SK-N-SH treated with all-trans-retinoic acid at 6 μM for 48 hours (cell line): ENCODE results near the gene AIG1.

ENCODE experiments used
- ATAC-seq: fragments of 200-7000 bp; cut with Tn5 transposase; 3 replicates; pipeline ENCODE4 v1.9.1; 2020; ENCODE audit warnings: mild to moderate bottlenecking, moderate library complexity
- ARNTL ChIP-seq: fragments of 450-650 bp; formaldehyde crosslinking; IDR thresholded peaks from 2 replicates; pipeline ENCODE4 v1.5.0; 2020; ENCODE audit warnings: low read depth, mild to moderate bottlenecking, moderate library complexity, borderline replicate concordance
- BACH2 ChIP-seq: fragments of 250-450 bp; sonication (Bioruptor Pico); IDR thresholded peaks from 2 replicates; pipeline ENCODE4 v1.9.0; 2021; ENCODE audit warnings: mild to moderate bottlenecking, borderline replicate concordance
- CSDC2 ChIP-seq: fragments of 250-450 bp; sonication (Bioruptor Pico); IDR thresholded peaks from 2 replicates; pipeline ENCODE4 v1.5.0; 2020; ENCODE audit warnings: mild to moderate bottlenecking, moderate library complexity
- CSRNP3 ChIP-seq: fragments of 250-450 bp; sonication (Bioruptor Pico); IDR thresholded peaks from 2 replicates; pipeline ENCODE4 v1.5.1; 2021; ENCODE audit warnings: mild to moderate bottlenecking, moderate library complexity
- ESRRG ChIP-seq: fragments of 250-450 bp; sonication (Bioruptor Pico); IDR thresholded peaks from 2 replicates; pipeline ENCODE4 v1.6.1; 2021; ENCODE audit warnings: mild to moderate bottlenecking
- GLIS3 ChIP-seq: fragments of 250-450 bp; sonication (Bioruptor Pico); IDR thresholded peaks from 2 replicates; pipeline ENCODE4 v1.5.0; 2020; ENCODE audit warnings: mild to moderate bottlenecking, moderate library complexity
- ISL1 ChIP-seq: fragments of 250-450 bp; sonication (Bioruptor Pico); IDR thresholded peaks from 2 replicates; pipeline ENCODE4 v2.1.2; 2022; ENCODE audit warnings: mild to moderate bottlenecking, moderate library complexity
- OSR1 ChIP-seq: fragments of 250-450 bp; sonication (Bioruptor Pico); IDR thresholded peaks from 2 replicates; pipeline ENCODE4 v1.8.0; 2022; ENCODE audit warnings: moderate library complexity, mild to moderate bottlenecking, inconsistent platforms
- PPARA ChIP-seq: fragments of 250-450 bp; sonication (Bioruptor Pico); IDR thresholded peaks from 2 replicates; pipeline ENCODE4 v1.5.0; 2020; ENCODE audit warnings: mild to moderate bottlenecking, borderline replicate concordance
- RARB ChIP-seq: fragments of 250-450 bp; sonication (Bioruptor Pico); IDR thresholded peaks from 2 replicates; pipeline ENCODE4 v1.8.0; 2021; ENCODE audit warnings: mild to moderate bottlenecking, moderate library complexity
- SNAI2 ChIP-seq: fragments of 250-450 bp; sonication (Bioruptor Pico); IDR thresholded peaks from 2 replicates; pipeline ENCODE4 v1.5.0; 2020; ENCODE audit warnings: mild to moderate bottlenecking, moderate library complexity
- TCF4 ChIP-seq: fragments of 250-450 bp; sonication (Bioruptor Pico); IDR thresholded peaks from 2 replicates; pipeline ENCODE4 v1.8.0; 2021; ENCODE audit warnings: mild to moderate bottlenecking, moderate library complexity, borderline replicate concordance
- TOX ChIP-seq: fragments of 250-450 bp; sonication (Bioruptor Pico); IDR thresholded peaks from 2 replicates; pipeline ENCODE4 v1.8.0; 2021; ENCODE audit warnings: mild to moderate bottlenecking, moderate library complexity, borderline replicate concordance
- TSHZ2 ChIP-seq: fragments of 250-450 bp; sonication (Bioruptor Pico); IDR thresholded peaks from 2 replicates; pipeline ENCODE4 v1.5.0; 2020; ENCODE audit warnings: mild to moderate bottlenecking, moderate library complexity
- ZC3H10 ChIP-seq: fragments of 250-450 bp; sonication (Bioruptor Pico); IDR thresholded peaks from 2 replicates; pipeline ENCODE4 v1.5.1; 2021; ENCODE audit warnings: mild to moderate bottlenecking, moderate library complexity
- ZFP3 ChIP-seq: fragments of 250-450 bp; sonication (Bioruptor Pico); IDR thresholded peaks from 2 replicates; pipeline ENCODE4 v1.5.0; 2020; ENCODE audit warnings: mild to moderate bottlenecking, moderate library complexity
- ZFP30 ChIP-seq: fragments of 450-650 bp; formaldehyde crosslinking; IDR thresholded peaks from 2 replicates; pipeline ENCODE4 v1.5.0; 2022; ENCODE audit warnings: mild to moderate bottlenecking, moderate library complexity
- ZNF565 ChIP-seq: fragments of 450-650 bp; formaldehyde crosslinking; conservative IDR thresholded peaks from 2 replicates; pipeline ENCODE4 v1.5.0; 2020; ENCODE audit warnings: low read depth, mild to moderate bottlenecking, moderate library complexity
- ZNF70 ChIP-seq: fragments of 450-650 bp; formaldehyde crosslinking; IDR thresholded peaks from 2 replicates; pipeline ENCODE4 v1.5.0; 2020; ENCODE audit warnings: mild to moderate bottlenecking, moderate library complexity
- ZNF8 ChIP-seq: fragments of 450-650 bp; formaldehyde crosslinking; IDR thresholded peaks from 2 replicates; pipeline ENCODE4 v1.5.0; 2020; ENCODE audit warnings: mild to moderate bottlenecking, moderate library complexity
- TF ChIP-seq, protein P1 (sequence below): fragments of 250-450 bp; sonication (Bioruptor Pico); IDR thresholded peaks from 2 replicates; pipeline ENCODE4 v1.8.0; 2021; ENCODE audit warnings: low read depth, mild to moderate bottlenecking, moderate library complexity, borderline replicate concordance
- TF ChIP-seq, protein P2 (sequence below): fragments of 250-450 bp; sonication (Bioruptor Pico); IDR thresholded peaks from 2 replicates; pipeline ENCODE4 v1.5.1; 2020; ENCODE audit warnings: low read depth, mild to moderate bottlenecking, moderate library complexity

AIG1 gene

GRCh38 chr6:143034689-143035334, 25.9 kb upstream of the AIG1 start (continued):
- TF ChIP-seq, protein P1, sequence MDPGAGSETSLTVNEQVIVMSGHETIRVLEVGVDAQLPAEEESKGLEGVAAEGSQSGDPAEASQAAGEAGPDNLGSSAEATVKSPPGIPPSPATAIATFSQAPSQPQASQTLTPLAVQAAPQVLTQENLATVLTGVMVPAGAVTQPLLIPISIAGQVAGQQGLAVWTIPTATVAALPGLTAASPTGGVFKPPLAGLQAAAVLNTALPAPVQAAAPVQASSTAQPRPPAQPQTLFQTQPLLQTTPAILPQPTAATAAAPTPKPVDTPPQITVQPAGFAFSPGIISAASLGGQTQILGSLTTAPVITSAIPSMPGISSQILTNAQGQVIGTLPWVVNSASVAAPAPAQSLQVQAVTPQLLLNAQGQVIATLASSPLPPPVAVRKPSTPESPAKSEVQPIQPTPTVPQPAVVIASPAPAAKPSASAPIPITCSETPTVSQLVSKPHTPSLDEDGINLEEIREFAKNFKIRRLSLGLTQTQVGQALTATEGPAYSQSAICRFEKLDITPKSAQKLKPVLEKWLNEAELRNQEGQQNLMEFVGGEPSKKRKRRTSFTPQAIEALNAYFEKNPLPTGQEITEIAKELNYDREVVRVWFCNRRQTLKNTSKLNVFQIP, result no peak
- TF ChIP-seq PPARA, result no peak

DNA sequence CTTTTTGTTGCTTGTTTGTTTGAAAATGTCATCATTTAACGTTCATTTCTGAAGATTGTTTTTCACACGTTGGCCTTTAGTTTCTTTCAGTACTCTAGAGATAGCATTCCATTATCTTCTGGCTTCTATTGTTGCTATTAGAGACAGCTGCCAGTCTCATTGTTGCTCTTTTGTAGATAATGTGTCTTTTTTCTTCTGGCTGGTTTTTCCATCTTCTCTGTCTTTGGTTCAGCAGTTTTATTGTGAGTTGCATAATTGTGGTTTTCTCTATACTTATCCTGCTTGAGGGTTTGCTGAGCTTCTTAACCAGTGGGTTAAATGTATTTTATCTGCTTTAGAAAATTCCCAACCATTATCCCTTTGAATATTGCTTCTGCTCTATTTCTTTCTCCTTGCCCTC, 23.2 kb upstream of the AIG1 start:
- TF ChIP-seq TOX (CRISPR knock-in tag) (no peak), ZFP30 (CRISPR knock-in tag) (no peak), OSR1 (CRISPR knock-in tag) (no peak), ISL1 (no peak), TSHZ2 (CRISPR knock-in tag) (no peak), CSRNP3 (CRISPR knock-in tag) (no peak), GLIS3 (CRISPR knock-in tag) (no peak), ZFP3 (CRISPR knock-in tag) (no peak), SNAI2 (no peak), CSDC2 (CRISPR knock-in tag) (no peak), ZNF8 (CRISPR knock-in tag) (no peak), ARNTL (no peak), ZNF70 (no peak), TCF4 (CRISPR knock-in tag) (no peak), BACH2 (no peak), RARB (CRISPR knock-in tag) (no peak)
- TF ChIP-seq, protein P1, result no peak
- TF ChIP-seq, protein P2, sequence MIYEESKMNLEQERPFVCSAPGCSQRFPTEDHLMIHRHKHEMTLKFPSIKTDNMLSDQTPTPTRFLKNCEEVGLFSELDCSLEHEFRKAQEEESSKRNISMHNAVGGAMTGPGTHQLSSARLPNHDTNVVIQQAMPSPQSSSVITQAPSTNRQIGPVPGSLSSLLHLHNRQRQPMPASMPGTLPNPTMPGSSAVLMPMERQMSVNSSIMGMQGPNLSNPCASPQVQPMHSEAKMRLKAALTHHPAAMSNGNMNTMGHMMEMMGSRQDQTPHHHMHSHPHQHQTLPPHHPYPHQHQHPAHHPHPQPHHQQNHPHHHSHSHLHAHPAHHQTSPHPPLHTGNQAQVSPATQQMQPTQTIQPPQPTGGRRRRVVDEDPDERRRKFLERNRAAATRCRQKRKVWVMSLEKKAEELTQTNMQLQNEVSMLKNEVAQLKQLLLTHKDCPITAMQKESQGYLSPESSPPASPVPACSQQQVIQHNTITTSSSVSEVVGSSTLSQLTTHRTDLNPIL (CRISPR knock-in tag), result no peak
- ATAC-seq, result no peak

- ATAC-seq, result no peak
- TF ChIP-seq PPARA (no peak), ESRRG (CRISPR knock-in tag) (no peak), ZC3H10 (no peak)
Measured at GRCh38 chr6:143038833-143039232, 21.9 kb upstream of the AIG1 start.

DNA sequence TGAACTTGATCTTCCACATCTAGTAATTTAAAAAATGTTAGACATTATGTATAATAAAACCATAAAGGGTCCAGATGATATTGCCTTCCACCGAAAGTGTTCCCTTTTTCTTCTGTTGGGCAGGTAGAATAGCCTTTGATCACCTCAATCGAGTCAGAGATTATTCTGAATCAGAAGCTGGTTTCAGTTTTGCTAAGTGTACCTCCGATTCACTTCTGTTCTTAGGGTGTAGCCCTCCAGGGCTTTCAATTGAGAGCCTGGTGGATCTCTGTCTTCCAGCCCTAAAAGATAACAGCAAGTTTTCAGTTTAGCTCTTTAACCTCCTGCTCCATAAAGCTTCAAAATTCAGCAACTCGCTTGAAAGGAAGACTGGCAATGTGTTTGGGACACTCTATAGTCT, 21.1 kb upstream of the AIG1 start:
- ATAC-seq, result no peak
- no peak for TF ChIP-seq RARB (CRISPR knock-in tag)
- no peak for TF ChIP-seq ZFP3 (CRISPR knock-in tag)
- TF ChIP-seq, protein P2 (CRISPR knock-in tag), result no peak
- TF ChIP-seq GLIS3 (CRISPR knock-in tag), result no peak
- TF ChIP-seq CSDC2 (CRISPR knock-in tag), result no peak
- no peak for TF ChIP-seq TCF4 (CRISPR knock-in tag)
- no peak for TF ChIP-seq PPARA
- no peak for TF ChIP-seq SNAI2
- TF ChIP-seq CSRNP3 (CRISPR knock-in tag), result no peak
- no peak for TF ChIP-seq ZNF8 (CRISPR knock-in tag)
- no peak for TF ChIP-seq ESRRG (CRISPR knock-in tag)
- TF ChIP-seq ZFP30 (CRISPR knock-in tag), result no peak
- no peak for TF ChIP-seq ZNF565 (CRISPR knock-in tag)
- TF ChIP-seq ZNF70, result no peak
- TF ChIP-seq BACH2, result no peak
